Breast epithelium (tissue), 4 donors: ENCODE data around the gene CARM1. TPM values are rescaled to one million over a fixed set of nuclear protein-coding genes. Genes with fewer than 3 reads are reported as not detected.

ENCODE experiments used
- DNase-seq, 2 donors: peaks; one replicate each; pipeline ENCODE4 v3.0.0-alpha.2; 2019; ENCODE audit warnings: low spot score in 2 of 2
- H3K27ac ChIP-seq, 2 donors: fragments of 200-600 bp; sonication (generic) in 1 of 2; one replicate each; pipeline ENCODE4 v1.5.1; 2016 to 2019; ENCODE audit warnings: mild to moderate bottlenecking in 1 of 2
- H3K27me3 ChIP-seq, 2 donors: fragments of 200-600 bp; sonication (generic) in 1 of 2; one replicate each; pipeline versions ENCODE4 v1.5.1 to v1.6.0; 2017 to 2019; ENCODE audit warnings: control low read depth in 1 of 2, mild to moderate bottlenecking in 1 of 2
- H3K36me3 ChIP-seq: fragments of 200-600 bp; one replicate; pipeline ENCODE4 v1.5.1; 2019
- H3K4me1 ChIP-seq, 2 donors: fragments of 200-600 bp; sonication (generic); one replicate each; pipeline ENCODE4 v1.5.1; 2016 to 2019; ENCODE audit warnings: control low read depth in 1 of 2
- H3K4me3 ChIP-seq, 3 donors: fragments of 200-600 bp; sonication (generic); 1 replicate in 2 of 3; 2 replicates in 1 of 3; pipeline ENCODE4 v1.5.1; 2016 to 2019; ENCODE audit warnings: mild to moderate bottlenecking in 3 of 3, moderate library complexity in 2 of 3
- H3K9me3 ChIP-seq, 2 donors: fragments of 200-600 bp; sonication (generic) in 1 of 2; one replicate each; pipeline ENCODE4 v1.5.1; 2016 to 2019; ENCODE audit warnings: control low read depth in 1 of 2
- CTCF ChIP-seq, 3 donors: fragments of 450-650 bp; IDR thresholded peaks; one replicate each; pipeline ENCODE4 v1.5.1; 2016 to 2017; ENCODE audit warnings: antibody characterized with exemption in 3 of 3, mild to moderate bottlenecking in 3 of 3, moderate library complexity in 3 of 3
- POLR2A ChIP-seq: fragments of 450-650 bp; IDR thresholded peaks from one replicate; pipeline ENCODE4 v1.6.1; 2016; ENCODE audit warnings: antibody characterized with exemption, mild to moderate bottlenecking, moderate library complexity
- POLR2AphosphoS5 ChIP-seq, 3 donors: sonication (generic); formaldehyde crosslinking; IDR thresholded peaks; one replicate each; pipeline ENCODE4 v1.6.1; 2017; ENCODE audit warnings: antibody characterized with exemption in 3 of 3
- intact Hi-C: fragments of 100-400 bp; cut with DNase I; formaldehyde crosslinking; loops from one replicate; pipeline ENCODE4 v1.15.1; 2023; ENCODE audit warnings: low total_unique reads
- total RNA-seq, 3 donors: library from RNA; depleted of rRNA; stranded (reverse); fragments of >200 nt; gene quantifications; one replicate each; pipeline ENCODE4 v1.1.0, GENCODE V29; 2016

CARM1 gene
- total RNA-seq, 3 donors from 2014 or later = 11.6 to 17.3 (median 17.0) TPM

GRCh38 chr19:10968527-10969135 is 97.3 kb downstream of the CARM1 start:
- Histone ChIP-seq H3K9me3 (no peaks in the 10 kb centered on the region), H3K4me1 (peaks cover 0 to 4% of the 10 kb centered on the region in 2 donors), H3K4me3 (no peak overlapping the region), H3K27me3 (no peaks in the 10 kb centered on the region), H3K36me3 (no peaks in the 10 kb centered on the region), H3K27ac (peak overlapping the region; percentile 39 to 50)
- no peak for TF ChIP-seq POLR2AphosphoS5 (IDR thresholded peaks at IDR 0.05)
- intact Hi-C loops = no loop called here
- no peak for DNase-seq

GRCh38 chr19:10971107-10971726 is 99.9 kb downstream of the CARM1 start:
- no peak for DNase-seq
- Histone ChIP-seq H3K4me1 (peaks cover 4 to 6% of the 10 kb centered on the region in 2 donors), H3K4me3 (no peak overlapping the region), H3K9me3 (no peaks in the 10 kb centered on the region), H3K36me3 (no peaks in the 10 kb centered on the region), H3K27me3 (no peaks in the 10 kb centered on the region), H3K27ac (peak overlapping the region in 1 of 2 donors; percentile 32)
- no peak for TF ChIP-seq CTCF (IDR thresholded peaks at IDR 0.05)
- TF ChIP-seq POLR2AphosphoS5 (IDR thresholded peaks at IDR 0.05) = no peak
- no peak for TF ChIP-seq POLR2A
- intact Hi-C loops = no loop called here

Other genes starting within 250 kb of the CARM1 start
- gene SLC44A2, start 246.0 kb upstream of the CARM1 start, total RNA-seq = 10 to 100 TPM; 63.0 to 92.5 (median 67.5) TPM
- gene ILF3, start 217.2 kb upstream of the CARM1 start, total RNA-seq = 100 to 1,000 TPM in 2 of 3 donors, 10 to 100 TPM in 1; 80.2 to 166 (median 115) TPM
- gene QTRT1, start 170.1 kb upstream of the CARM1 start, total RNA-seq = 10 to 100 TPM; 29.0 to 47.5 (median 31.2) TPM
- 10 to 100 TPM; 83.1 to 98.6 (median 84.5) TPM for gene DNM2, start 153.5 kb upstream of the CARM1 start, total RNA-seq
- 10 to 100 TPM; 27.2 to 51.2 (median 42.4) TPM for gene TMED1, start 35.3 kb upstream of the CARM1 start, total RNA-seq
- 1 to 10 TPM; 1.3 to 2.7 (median 2.0) TPM for gene C19orf38, start 23.1 kb upstream of the CARM1 start, total RNA-seq
- gene YIPF2, start 57.1 kb downstream of the CARM1 start, total RNA-seq = 10 to 100 TPM; 40.3 to 68.6 (median 59.6) TPM
- 10 to 100 TPM; 21.1 to 31.6 (median 21.6) TPM for gene TIMM29, start 57.3 kb downstream of the CARM1 start, total RNA-seq
- 10 to 100 TPM; 36.8 to 78.3 (median 72.4) TPM for gene SMARCA4, start 89.5 kb downstream of the CARM1 start, total RNA-seq
- 10 to 100 TPM; 12.6 to 47.4 (median 45.6) TPM for gene LDLR, start 217.9 kb downstream of the CARM1 start, total RNA-seq